WTC11 (cell line): Measurements from ENCODE around the gene SORCS2. TPM values are rescaled to one million over a fixed set of nuclear protein-coding genes. Genes with fewer than 3 reads are reported as not detected.

ENCODE experiments used
- ATAC-seq: fragments of 200-7000 bp; cut with Tn5 transposase; 2 replicates; pipeline ENCODE4 v1.10.0; 2021; ENCODE audit warnings: mild to moderate bottlenecking, moderate library complexity
- CTCF ChIA-PET: fragments of 300-600 bp; sonication (Branson Sonifier 250); formaldehyde crosslinking; loops from one replicate; lab custom pipeline; 2021; ENCODE audit warnings: antibody characterized with exemption; lab: Charles Lee
- POLR2A ChIA-PET: fragments of 350-600 bp; sonication (Branson Sonifier 250); formaldehyde crosslinking; loops from one replicate; lab custom pipeline; 2021; ENCODE audit warnings: antibody characterized with exemption; lab: Charles Lee
- DNase-seq: peaks from one replicate; pipeline ENCODE4 v3.0.0; 2021; ENCODE audit warnings: low spot score
- H3K27ac Mint-ChIP-seq: 2 replicates; pipeline ENCODE4 v1.8.0; 2021; ENCODE audit warnings: mixed read lengths
- H3K27me3 Mint-ChIP-seq: 2 replicates; pipeline ENCODE4 v1.8.0; 2021; ENCODE audit warnings: low read depth, mild to moderate bottlenecking, moderate library complexity, mixed read lengths
- H3K36me3 Mint-ChIP-seq: 2 replicates; pipeline ENCODE4 v1.8.0; 2021; ENCODE audit warnings: mixed read lengths
- H3K4me1 Mint-ChIP-seq: 2 replicates; pipeline ENCODE4 v1.8.0; 2022; ENCODE audit warnings: mixed read lengths
- H3K4me3 Mint-ChIP-seq: 2 replicates; pipeline ENCODE4 v1.8.0; 2021; ENCODE audit warnings: mild to moderate bottlenecking, moderate library complexity, mixed read lengths
- H3K9me3 Mint-ChIP-seq: 2 replicates; pipeline ENCODE4 v1.8.0; 2021; ENCODE audit warnings: mixed read lengths
- ATF3 ChIP-seq: sonication (generic); formaldehyde crosslinking; conservative IDR thresholded peaks from 2 replicates; pipeline ENCODE4 v1.8.1; 2022; ENCODE audit warnings: mild to moderate bottlenecking, missing genetic modification reagents
- CTCF ChIP-seq: fragments of 200-600 bp; IDR thresholded peaks from 2 replicates; pipeline ENCODE4 v1.8.0; 2022; ENCODE audit warnings: antibody characterized with exemption
- E2F1 ChIP-seq: sonication (generic); formaldehyde crosslinking; IDR thresholded peaks from 2 replicates; pipeline ENCODE4 v1.8.0; 2022; ENCODE audit warnings: mild to moderate bottlenecking, missing genetic modification reagents
- ELF4 ChIP-seq: sonication (generic); formaldehyde crosslinking; IDR thresholded peaks from 2 replicates; pipeline ENCODE4 v1.8.1; 2022; ENCODE audit warnings: low read depth, mild to moderate bottlenecking, moderate library complexity, missing genetic modification reagents
- EMX1 ChIP-seq: fragments of 250-450 bp; sonication (Bioruptor Pico); IDR thresholded peaks from 2 replicates; pipeline ENCODE4 v1.8.0; 2021; ENCODE audit warnings: mild to moderate bottlenecking
- GTF2I ChIP-seq: fragments of 250-450 bp; sonication (Bioruptor Pico); conservative IDR thresholded peaks from 2 replicates; pipeline ENCODE4 v1.4.0; 2021; ENCODE audit warnings: mild to moderate bottlenecking
- HMGA2 ChIP-seq: fragments of 250-450 bp; sonication (Bioruptor Pico); IDR thresholded peaks from 2 replicates; pipeline ENCODE4 v1.4.0; 2021; ENCODE audit warnings: mild to moderate bottlenecking, moderate library complexity
- IRF1 ChIP-seq: sonication (generic); formaldehyde crosslinking; IDR thresholded peaks from 2 replicates; pipeline ENCODE4 v1.8.0; 2023; ENCODE audit warnings: missing genetic modification reagents
- IRF2 ChIP-seq: sonication (generic); formaldehyde crosslinking; IDR thresholded peaks from 2 replicates; pipeline ENCODE4 v1.8.0; 2022; ENCODE audit warnings: low read depth, missing genetic modification reagents, borderline replicate concordance
- NFYB ChIP-seq: sonication (generic); formaldehyde crosslinking; conservative IDR thresholded peaks from 2 replicates; pipeline ENCODE4 v1.8.0; 2022; ENCODE audit warnings: low read depth, missing genetic modification reagents
- NR1H2 ChIP-seq: sonication (generic); formaldehyde crosslinking; IDR thresholded peaks from 2 replicates; pipeline ENCODE4 v1.9.0; 2021; ENCODE audit warnings: mild to moderate bottlenecking, moderate library complexity, missing genetic modification reagents
- OVOL2 ChIP-seq: fragments of 250-450 bp; sonication (Bioruptor Pico); IDR thresholded peaks from 2 replicates; pipeline ENCODE4 v1.9.0; 2021; ENCODE audit warnings: mild to moderate bottlenecking, borderline replicate concordance
- SOX15 ChIP-seq: fragments of 250-450 bp; sonication (Bioruptor Pico); IDR thresholded peaks from 2 replicates; pipeline ENCODE4 v1.9.0; 2021; ENCODE audit warnings: mild to moderate bottlenecking
- TCF7 ChIP-seq: sonication (generic); formaldehyde crosslinking; IDR thresholded peaks from 2 replicates; pipeline ENCODE4 v1.8.0; 2022; ENCODE audit warnings: mild to moderate bottlenecking, low read depth, missing genetic modification reagents, moderate library complexity
- TEAD4 ChIP-seq: sonication (generic); formaldehyde crosslinking; IDR thresholded peaks from 2 replicates; pipeline ENCODE4 v1.8.0; 2022; ENCODE audit warnings: mild to moderate bottlenecking, missing genetic modification reagents
- ZBTB21 ChIP-seq: sonication (generic); formaldehyde crosslinking; IDR thresholded peaks from 2 replicates; pipeline ENCODE4 v1.8.1; 2023; ENCODE audit warnings: mild to moderate bottlenecking, missing genetic modification reagents, borderline replicate concordance
- ZBTB43 ChIP-seq: sonication (generic); formaldehyde crosslinking; IDR thresholded peaks from 2 replicates; pipeline ENCODE4 v1.8.1; 2023; ENCODE audit warnings: mild to moderate bottlenecking, missing genetic modification reagents
- ZMAT4 ChIP-seq: fragments of 250-450 bp; sonication (Bioruptor Pico); IDR thresholded peaks from 2 replicates; pipeline ENCODE4 v1.9.0; 2021; ENCODE audit warnings: mild to moderate bottlenecking
- ZNF281 ChIP-seq: sonication (generic); formaldehyde crosslinking; IDR thresholded peaks from 2 replicates; pipeline ENCODE4 v1.8.0; 2023; ENCODE audit warnings: mild to moderate bottlenecking, missing genetic modification reagents
- ZNF396 ChIP-seq: fragments of 250-450 bp; sonication (Bioruptor Pico); IDR thresholded peaks from 2 replicates; pipeline ENCODE4 v1.8.0; 2021; ENCODE audit warnings: mild to moderate bottlenecking, moderate library complexity, borderline replicate concordance
- ZNF423 ChIP-seq: fragments of 250-450 bp; sonication (Bioruptor Pico); IDR thresholded peaks from 2 replicates; pipeline ENCODE4 v2.1.2; 2022; ENCODE audit warnings: mild to moderate bottlenecking, moderate library complexity
- ZNF425 ChIP-seq: fragments of 250-450 bp; sonication (Bioruptor Pico); conservative IDR thresholded peaks from 2 replicates; pipeline ENCODE4 v1.9.0; 2021; ENCODE audit warnings: mild to moderate bottlenecking
- ZNF512 ChIP-seq: sonication (generic); formaldehyde crosslinking; IDR thresholded peaks from 2 replicates; pipeline ENCODE4 v1.8.1; 2022; ENCODE audit warnings: missing genetic modification reagents, borderline replicate concordance
- total RNA-seq: library from RNA; stranded (reverse); gene quantifications from 3 replicates; pipeline ENCODE4 v1.2.3, GENCODE V29; 2021

Gene SORCS2
- total RNA-seq, 1 experiment from 2014 or later = 6.6 TPM

GRCh38 chr4:7686070-7686870 lies 493.9 kb downstream of the SORCS2 start (continued):
- TF ChIP-seq ZNF281 = no peak
- no peak for TF ChIP-seq IRF1 (CRISPR knock-in tag)
- TF ChIP-seq NR1H2 (CRISPR knock-in tag) = no peak
- TF ChIP-seq SOX15 (CRISPR knock-in tag) = no peak
- TF ChIP-seq EMX1 (CRISPR knock-in tag) = no peak
- TF ChIP-seq TCF7 (CRISPR knock-in tag) = no peak
- no peak for TF ChIP-seq ZMAT4 (CRISPR knock-in tag)
- TF ChIP-seq ZBTB21 (CRISPR knock-in tag) = no peak
- no peak for TF ChIP-seq OVOL2 (CRISPR knock-in tag)
- no peak for TF ChIP-seq ZNF396 (CRISPR knock-in tag)
- TF ChIP-seq, all 79 proteins: peak for 0

- no peaks in the 10 kb centered on the region; the same call in 1 of the 2 replicates for H3K27me3 Mint-ChIP-seq
- TF ChIP-seq ZBTB43 (CRISPR knock-in tag) = no peak
- TF ChIP-seq TEAD4 (CRISPR knock-in tag) = no peak
- no peak for TF ChIP-seq GTF2I (CRISPR knock-in tag)
- TF ChIP-seq SOX15 (CRISPR knock-in tag) = no peak
- no peak for TF ChIP-seq ATF3 (CRISPR knock-in tag)
- TF ChIP-seq ZNF512 (CRISPR knock-in tag) = no peak
- TF ChIP-seq CTCF = no peak
- no peak for TF ChIP-seq ZNF425 (CRISPR knock-in tag)
- no peak for TF ChIP-seq ZNF423 (CRISPR knock-in tag)
- no peak for TF ChIP-seq IRF2 (CRISPR knock-in tag)
- no peak for TF ChIP-seq NFYB (CRISPR knock-in tag)
- no peak for TF ChIP-seq HMGA2
- TF ChIP-seq E2F1 = no peak
- TF ChIP-seq ELF4 = no peak
- TF ChIP-seq, all 79 proteins: peak for 0
- H3K36me3 Mint-ChIP-seq = peaks cover 19% of the 10 kb centered on the region
- no peak for ATAC-seq
- no peak overlapping the region for H3K4me3 Mint-ChIP-seq
- H3K9me3 Mint-ChIP-seq = peaks cover 20% of the 10 kb centered on the region
- ChIA-PET POLR2A (no interaction called here), CTCF (no interaction called here)
- H3K4me1 Mint-ChIP-seq = no peaks in the 10 kb centered on the region
- no peak for DNase-seq
- H3K27ac Mint-ChIP-seq = no peak overlapping the region
Measured at GRCh38 chr4:7687006-7687405, 494.7 kb downstream of the SORCS2 start.
